MM.1S (cell line): ENCODE measurements around the gene RAB34.

Experiments used
- CTCF ChIP-seq: fragments of 300-600 bp; sonication (generic); IDR thresholded peaks from 2 replicates; pipeline ENCODE4 v1.5.1; 2016; ENCODE audit warnings: antibody characterized with exemption, low read length, mixed read lengths
- EZH2 ChIP-seq: fragments of 300-600 bp; sonication (generic); optimal IDR thresholded peaks from 2 replicates; pipeline ENCODE3; 2017; ENCODE audit warnings: low read depth, mild to moderate bottlenecking, antibody characterized with exemption, low read length, mixed read lengths
- EZH2phosphoT487 ChIP-seq: fragments of 300-600 bp; sonication (generic); IDR thresholded peaks from 2 replicates; pipeline ENCODE4 v1.6.1; 2018; ENCODE audit warnings: antibody characterized with exemption, low read length

- TF ChIP-seq CTCF = no peak
- no peak for TF ChIP-seq EZH2
- TF ChIP-seq EZH2phosphoT487 = no peak
These were observed 40.9 kb upstream of the RAB34 start for GRCh38 chr17:28758411-28759121.
